Smooth muscle cell (in vitro differentiated cells): ENCODE data around the gene TMEM79. TPM values are rescaled to one million over a fixed set of nuclear protein-coding genes. Genes with fewer than 3 reads are reported as not detected.

ENCODE experiments used
- DNase-seq: peaks from one replicate; lab custom pipeline; 2025; ENCODE audit not compliant: unreplicated experiment; lab: John Stamatoyannopoulos, UW
- H2AFZ ChIP-seq: fragments of 200-600 bp; sonication (generic); 2 replicates; pipeline ENCODE4 v1.6.0; 2016; ENCODE audit warnings: antibody characterized with exemption, low read depth, mild to moderate bottlenecking
- H3F3A ChIP-seq: fragments of 200-600 bp; sonication (generic); 2 replicates; pipeline ENCODE4 v1.6.0; 2017; ENCODE audit warnings: antibody characterized with exemption, low read depth
- H3K27ac ChIP-seq: fragments of 200-600 bp; sonication (generic); 2 replicates; pipeline ENCODE4 v1.5.1; 2016; ENCODE audit warnings: low read depth, mild to moderate bottlenecking
- H3K27me3 ChIP-seq: fragments of 200-600 bp; sonication (generic); 2 replicates; pipeline ENCODE4 v1.6.1; 2016; ENCODE audit warnings: low read depth, mild to moderate bottlenecking
- H3K36me3 ChIP-seq: fragments of 200-600 bp; sonication (generic); 2 replicates; pipeline ENCODE4 v1.5.1; 2016; ENCODE audit warnings: low read depth
- H3K4me1 ChIP-seq: fragments of 200-600 bp; sonication (generic); 2 replicates; pipeline ENCODE4 v1.5.1; 2016; ENCODE audit warnings: low read depth
- H3K4me2 ChIP-seq: fragments of 200-600 bp; sonication (generic); 2 replicates; pipeline ENCODE4 v1.6.0; 2016; ENCODE audit warnings: mild to moderate bottlenecking
- H3K4me3 ChIP-seq: fragments of 200-600 bp; sonication (generic); 2 replicates; pipeline ENCODE4 v1.5.1; 2016; ENCODE audit warnings: mild to moderate bottlenecking
- H3K79me2 ChIP-seq: fragments of 200-600 bp; sonication (generic); 2 replicates; pipeline ENCODE4 v1.6.0; 2016; ENCODE audit warnings: low read depth, mild to moderate bottlenecking
- H3K9ac ChIP-seq: fragments of 200-600 bp; sonication (generic); 2 replicates; pipeline ENCODE4 v1.6.0; 2016; ENCODE audit warnings: low read depth
- H3K9me3 ChIP-seq: fragments of 200-600 bp; sonication (generic); replicated peaks from 2 replicates; pipeline ENCODE4 v1.5.1; 2016; ENCODE audit warnings: low read depth
- H4K20me1 ChIP-seq: fragments of 200-600 bp; sonication (generic); 2 replicates; pipeline ENCODE4 v1.6.0; 2016; ENCODE audit warnings: low read depth
- CTCF ChIP-seq: fragments of 200-600 bp; sonication (generic); IDR thresholded peaks from 2 replicates; pipeline ENCODE4 v1.5.1; 2017; ENCODE audit warnings: borderline replicate concordance, mild to moderate bottlenecking, antibody characterized with exemption; ENCODE audit not compliant: insufficient read depth, poor library complexity, severe bottlenecking
- WGBS: methylation state at CpG from one replicate; pipeline ENCODE4 v1.1.7; 2016; ENCODE audit warnings: low lambda C conversion rate; 5-methylcytosine and 5-hydroxymethylcytosine counted together
- polyA plus RNA-seq: library from polyadenylated mRNA; unstranded; fragments of >200 nt; fragmentation: Nextera tagmentation; extraction: Ambion mirVana; gene quantifications from 2 replicates; pipeline ENCODE4 v1.2.1, GENCODE V29; 2016
- total RNA-seq: library from RNA; depleted of rRNA; stranded (reverse); fragments of >200 nt; gene quantifications from 2 replicates; pipeline ENCODE4 v1.2.3, GENCODE V29; 2014

Gene TMEM79
- total and polyA plus RNA-seq, 2 experiments from 2014 or later, result 6.9 to 8.9 TPM

- H3K9ac ChIP-seq, result no peak overlapping the region
- no peak for TF ChIP-seq CTCF
- no peaks in the 10 kb centered on the region for H3K4me1 ChIP-seq
- H2AFZ ChIP-seq, result no peak overlapping the region
- peaks cover 14% of the 10 kb centered on the region for H3K36me3 ChIP-seq
- peaks cover 2% of the 10 kb centered on the region for H4K20me1 ChIP-seq
- no peaks in the 10 kb centered on the region for H3K27me3 ChIP-seq
- no peaks in the 10 kb centered on the region for H3K79me2 ChIP-seq
- no peaks in the 10 kb centered on the region for H3K9me3 ChIP-seq
- no peak overlapping the region for H3K4me2 ChIP-seq
- no peaks in the 10 kb centered on the region for H3F3A ChIP-seq
- H3K27ac ChIP-seq, result no peak overlapping the region
- H3K4me3 ChIP-seq, result no peak overlapping the region
- no peak for DNase-seq
- 94% methylated on average over 9 of the region's 9 CpGs for WGBS
These were observed 20.9 kb upstream of the TMEM79 start for GRCh38 chr1:156263288-156263655.

- Histone ChIP-seq H3K36me3 (peaks cover 14% of the 10 kb centered on the region), H3K4me1 (no peaks in the 10 kb centered on the region), H3K4me2 (no peak overlapping the region), H3K9ac (no peak overlapping the region), H2AFZ (no peak overlapping the region), H4K20me1 (peaks cover 9% of the 10 kb centered on the region), H3K4me3 (no peak overlapping the region), H3F3A (no peaks in the 10 kb centered on the region), H3K9me3 (no peaks in the 10 kb centered on the region), H3K27me3 (no peaks in the 10 kb centered on the region), H3K79me2 (no peaks in the 10 kb centered on the region), H3K27ac (no peak overlapping the region)
- no peak for TF ChIP-seq CTCF
- no peak for DNase-seq
- 94% methylated on average over 13 of the region's 13 CpGs for WGBS
These were observed 18.1 kb upstream of the TMEM79 start for GRCh38 chr1:156266051-156266450.

GRCh38 chr1:156268336-156268735, 15.8 kb upstream of the TMEM79 start:
- Histone ChIP-seq H3K4me1 (no peaks in the 10 kb centered on the region), H3K4me2 (no peak overlapping the region), H3K9me3 (no peaks in the 10 kb centered on the region), H4K20me1 (peaks cover 9% of the 10 kb centered on the region), H3K27ac (no peak overlapping the region), H3K4me3 (no peak overlapping the region), H3K36me3 (peaks cover 19% of the 10 kb centered on the region), H3K9ac (no peak overlapping the region), H2AFZ (no peak overlapping the region), H3K27me3 (no peaks in the 10 kb centered on the region), H3K79me2 (no peaks in the 10 kb centered on the region), H3F3A (no peaks in the 10 kb centered on the region)
- no peak for DNase-seq
- TF ChIP-seq CTCF, result no peak
- 61% methylated on average over 4 of the region's 4 CpGs for WGBS

- Histone ChIP-seq H3K36me3 (peaks cover 30% of the 10 kb centered on the region), H2AFZ (no peak overlapping the region), H3K4me2 (no peak overlapping the region), H3K27ac (no peak overlapping the region), H4K20me1 (peaks cover 20% of the 10 kb centered on the region), H3K9ac (no peak overlapping the region), H3K79me2 (no peaks in the 10 kb centered on the region), H3K27me3 (no peaks in the 10 kb centered on the region), H3F3A (no peaks in the 10 kb centered on the region), H3K4me1 (no peaks in the 10 kb centered on the region), H3K4me3 (no peak overlapping the region), H3K9me3 (no peaks in the 10 kb centered on the region)
- DNase-seq, result no peak
- WGBS, result 93% methylated on average over 3 of the region's 3 CpGs
- TF ChIP-seq CTCF, result no peak
These were observed 13.8 kb upstream of the TMEM79 start for GRCh38 chr1:156270314-156270713.
